Liver (tissue), 3 donors: ENCODE results near the gene KRTAP15-1.

Experiments used
- GABPA ChIP-seq, 2 donors: IDR thresholded peaks in 1 of 2; conservative IDR thresholded peaks in 1 of 2; 2 replicates each; pipeline ENCODE4 v1.6.1; 2016; ENCODE audit warnings: antibody characterized with exemption in 2 of 2, mild to moderate bottlenecking in 1 of 2, moderate library complexity in 1 of 2
- SP1 ChIP-seq: IDR thresholded peaks from 2 replicates; pipeline ENCODE4 v1.6.1; 2018; ENCODE audit warnings: antibody characterized with exemption, mild to moderate bottlenecking
- TAF1 ChIP-seq: conservative IDR thresholded peaks from 2 replicates; pipeline ENCODE4 v1.6.1; 2016; ENCODE audit warnings: antibody characterized with exemption, mild to moderate bottlenecking
- ZBTB33 ChIP-seq: IDR thresholded peaks from 2 replicates; pipeline ENCODE4 v1.6.1; 2016; ENCODE audit warnings: antibody characterized with exemption
- TF ChIP-seq, protein P1 (sequence below): fragments of 150-350 bp; IDR thresholded peaks from 2 replicates; pipeline ENCODE4 v1.5.1; 2017; ENCODE audit warnings: improper control_type of control experiment, low read depth, low read length; ENCODE audit not compliant: missing input control
- donor health status: healthy.
- donor health status: healthy.

GRCh38 chr21:30479259-30479658, 39.2 kb downstream of the KRTAP15-1 start:
- TF ChIP-seq, protein P1, sequence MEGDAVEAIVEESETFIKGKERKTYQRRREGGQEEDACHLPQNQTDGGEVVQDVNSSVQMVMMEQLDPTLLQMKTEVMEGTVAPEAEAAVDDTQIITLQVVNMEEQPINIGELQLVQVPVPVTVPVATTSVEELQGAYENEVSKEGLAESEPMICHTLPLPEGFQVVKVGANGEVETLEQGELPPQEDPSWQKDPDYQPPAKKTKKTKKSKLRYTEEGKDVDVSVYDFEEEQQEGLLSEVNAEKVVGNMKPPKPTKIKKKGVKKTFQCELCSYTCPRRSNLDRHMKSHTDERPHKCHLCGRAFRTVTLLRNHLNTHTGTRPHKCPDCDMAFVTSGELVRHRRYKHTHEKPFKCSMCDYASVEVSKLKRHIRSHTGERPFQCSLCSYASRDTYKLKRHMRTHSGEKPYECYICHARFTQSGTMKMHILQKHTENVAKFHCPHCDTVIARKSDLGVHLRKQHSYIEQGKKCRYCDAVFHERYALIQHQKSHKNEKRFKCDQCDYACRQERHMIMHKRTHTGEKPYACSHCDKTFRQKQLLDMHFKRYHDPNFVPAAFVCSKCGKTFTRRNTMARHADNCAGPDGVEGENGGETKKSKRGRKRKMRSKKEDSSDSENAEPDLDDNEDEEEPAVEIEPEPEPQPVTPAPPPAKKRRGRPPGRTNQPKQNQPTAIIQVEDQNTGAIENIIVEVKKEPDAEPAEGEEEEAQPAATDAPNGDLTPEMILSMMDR: no peak
- TF ChIP-seq SP1 (no peak), GABPA (IDR thresholded peaks at IDR 0.05 in 1 of 2, conservative IDR thresholded peaks at IDR 0.05 in 1 of 2) (no peak), TAF1 (no peak), ZBTB33 (no peak)
